Activated CD4-positive, alpha-beta T cell treated with anti-CD3 and anti-CD28 coated beads, Interleukin-2, amount 50 U/mL, for 4 hours (primary cell): ENCODE results near the gene CHN2.

ENCODE experiments used
- DNase-seq, 2 experiments: peaks; one replicate each; pipeline ENCODE4 v3.0.0-alpha.2; 2020

Gene CHN2

GRCh38 chr7:29287366-29287765 is 92.8 kb downstream of the CHN2 start:
- no peak for DNase-seq

GRCh38 chr7:29288181-29289091 is 93.9 kb downstream of the CHN2 start:
- no peak for DNase-seq

GRCh38 chr7:29289156-29290021 is 94.8 kb downstream of the CHN2 start:
- DNase-seq, result no peak

GRCh38 chr7:29290829-29291228 is 96.3 kb downstream of the CHN2 start:
- DNase-seq, result no peak

GRCh38 chr7:29291723-29292618 is 97.4 kb downstream of the CHN2 start:
- DNase-seq, result no peak

- DNase-seq, result no peak
Measured at GRCh38 chr7:29292886-29293658, 98.5 kb downstream of the CHN2 start.

- DNase-seq, result no peak
Measured at GRCh38 chr7:29296421-29296820, 101.8 kb downstream of the CHN2 start.

GRCh38 chr7:29297194-29297890 is 102.8 kb downstream of the CHN2 start:
- DNase-seq, result no peak

- no peak for DNase-seq
Measured at GRCh38 chr7:29299086-29299485, 104.5 kb downstream of the CHN2 start.

GRCh38 chr7:29300026-29300480 is 105.5 kb downstream of the CHN2 start:
- no peak for DNase-seq

GRCh38 chr7:29300649-29301048 is 106.1 kb downstream of the CHN2 start:
- no peak for DNase-seq

- DNase-seq, result no peak
Measured at GRCh38 chr7:29302666-29303395, 108.3 kb downstream of the CHN2 start.

- DNase-seq, result no peak
Measured at GRCh38 chr7:29304756-29305155, 110.2 kb downstream of the CHN2 start.

GRCh38 chr7:29306319-29306991 is 111.9 kb downstream of the CHN2 start:
- DNase-seq, result no peak

- DNase-seq, result no peak
Measured at GRCh38 chr7:29308424-29308823, 113.8 kb downstream of the CHN2 start.

GRCh38 chr7:29309041-29309854 is 114.7 kb downstream of the CHN2 start:
- no peak for DNase-seq

- DNase-seq, result no peak
Measured at GRCh38 chr7:29310625-29311024, 116.0 kb downstream of the CHN2 start.

- no peak for DNase-seq
Measured at GRCh38 chr7:29311314-29311713, 116.7 kb downstream of the CHN2 start.

- DNase-seq, result no peak
Measured at GRCh38 chr7:29314148-29314547, 119.6 kb downstream of the CHN2 start.
